HepG2 (cell line): ENCODE results near the gene PSMB10. TPM values are rescaled to one million over a fixed set of nuclear protein-coding genes. Genes with fewer than 3 reads are reported as not detected.
A peak's percentile ranks its signal among the peaks of the same experiment; 100 is the strongest.

Experiments
- GABPA ChIP-seq, 2 experiments: IDR thresholded peaks; 2 replicates each; pipeline ENCODE4 v1.6.1; 2011 to 2016; ENCODE audit warnings: low read depth in 2 of 2, low read length in 1 of 2, missing biosample characterization in 1 of 2, missing genetic modification characterization in 1 of 2
- ISL2 ChIP-seq: sonication (generic); formaldehyde crosslinking; IDR thresholded peaks from 2 replicates; pipeline ENCODE4 v1.5.0; 2020; ENCODE audit warnings: missing genetic modification reagents
- TMF1 ChIP-seq: sonication (generic); formaldehyde crosslinking; IDR thresholded peaks from 2 replicates; pipeline ENCODE4 v1.8.1; 2022; ENCODE audit warnings: low read depth, missing genetic modification reagents
- TOE1 ChIP-seq: sonication (generic); formaldehyde crosslinking; IDR thresholded peaks from 2 replicates; pipeline ENCODE4 v1.4.0; 2020; ENCODE audit warnings: mild to moderate bottlenecking, missing genetic modification reagents
- ZBTB8A ChIP-seq: sonication (generic); formaldehyde crosslinking; IDR thresholded peaks from 2 replicates; pipeline ENCODE4 v1.4.0; 2020; ENCODE audit warnings: mild to moderate bottlenecking, low read depth, missing genetic modification reagents, borderline replicate concordance
- ZMAT3 ChIP-seq: sonication (generic); formaldehyde crosslinking; conservative IDR thresholded peaks from 2 replicates; pipeline ENCODE4 v1.7.0; 2021; ENCODE audit warnings: missing genetic modification reagents
- ZNF3 ChIP-seq: IDR thresholded peaks from 2 replicates; pipeline ENCODE4 v1.7.0; 2017; ENCODE audit warnings: inconsistent platforms
- ZNF367 ChIP-seq: sonication (generic); formaldehyde crosslinking; IDR thresholded peaks from 2 replicates; pipeline ENCODE4 v1.4.0; 2020; ENCODE audit warnings: missing genetic modification reagents, borderline replicate concordance
- ZNF547 ChIP-seq: sonication (generic); formaldehyde crosslinking; IDR thresholded peaks from 2 replicates; pipeline ENCODE4 v1.5.1; 2020; ENCODE audit warnings: mild to moderate bottlenecking, missing genetic modification reagents
- ZNF552 ChIP-seq: sonication (generic); formaldehyde crosslinking; IDR thresholded peaks from 2 replicates; pipeline ENCODE4 v1.9.0; 2022; ENCODE audit warnings: missing genetic modification reagents, mild to moderate bottlenecking, borderline replicate concordance
- ZNF569 ChIP-seq: sonication (generic); formaldehyde crosslinking; IDR thresholded peaks from 2 replicates; pipeline ENCODE4 v1.5.0; 2020; ENCODE audit warnings: mild to moderate bottlenecking, missing genetic modification reagents, moderate library complexity, borderline replicate concordance
- ZNF572 ChIP-seq: sonication (generic); formaldehyde crosslinking; IDR thresholded peaks from 2 replicates; pipeline ENCODE4 v1.5.1; 2020; ENCODE audit warnings: mild to moderate bottlenecking, missing genetic modification reagents
- polyA plus RNA-seq, 8 experiments: library from polyadenylated mRNA; depleted of rRNA in 3 of 8; stranded (reverse) in 7 of 8; unstranded in 1 of 8; fragments of >200 nt; fragmentation: Illumina TruSeq in 4 of 8; extraction: Trizol in 4 of 8; gene quantifications; 2 replicates each; pipeline versions ENCODE4 v1.2.1 to v1.2.3, GENCODE V29; 2011 to 2016; ENCODE audit warnings: low read depth in 4 of 8, missing spikeins in 1 of 8, mixed read lengths in 1 of 8; ENCODE audit not compliant: insufficient read depth in 1 of 8
- total RNA-seq, 5 experiments: library from RNA; depleted of rRNA; stranded (reverse); fragments of >200 nt; fragmentation: Illumina TruSeq; extraction: Trizol; gene quantifications; 2 replicates each; pipeline ENCODE4 v1.2.3, GENCODE V29; 2016; ENCODE audit warnings: low read depth in 1 of 5
- TF ChIP-seq, protein P1 (sequence below): IDR thresholded peaks from 2 replicates; pipeline ENCODE4 v1.6.1; 2016; ENCODE audit warnings: low read depth
- TF ChIP-seq, protein P2 (sequence below): sonication (generic); formaldehyde crosslinking; IDR thresholded peaks from 2 replicates; pipeline ENCODE4 v1.4.0; 2020; ENCODE audit warnings: missing genetic modification reagents, borderline replicate concordance
- TF ChIP-seq, protein P3 (sequence below): IDR thresholded peaks from 2 replicates; pipeline ENCODE4 v1.6.1; 2016; ENCODE audit warnings: missing compliant biosample characterization, missing genetic modification reagents, borderline replicate concordance
- TF ChIP-seq, protein P4 (sequence below): sonication (generic); formaldehyde crosslinking; IDR thresholded peaks from 2 replicates; pipeline ENCODE4 v1.4.0; 2020; ENCODE audit warnings: missing genetic modification reagents
- TF ChIP-seq, protein P5 (sequence below): sonication (generic); formaldehyde crosslinking; IDR thresholded peaks from 2 replicates; pipeline ENCODE4 v1.4.0; 2020; ENCODE audit warnings: missing genetic modification reagents

Gene PSMB10
- total and polyA plus RNA-seq, 2 of the 13 experiments (the other 11 are each of a cell fraction or from before 2014, with no cell fraction given) = 12.7 to 65.9 TPM

DNA sequence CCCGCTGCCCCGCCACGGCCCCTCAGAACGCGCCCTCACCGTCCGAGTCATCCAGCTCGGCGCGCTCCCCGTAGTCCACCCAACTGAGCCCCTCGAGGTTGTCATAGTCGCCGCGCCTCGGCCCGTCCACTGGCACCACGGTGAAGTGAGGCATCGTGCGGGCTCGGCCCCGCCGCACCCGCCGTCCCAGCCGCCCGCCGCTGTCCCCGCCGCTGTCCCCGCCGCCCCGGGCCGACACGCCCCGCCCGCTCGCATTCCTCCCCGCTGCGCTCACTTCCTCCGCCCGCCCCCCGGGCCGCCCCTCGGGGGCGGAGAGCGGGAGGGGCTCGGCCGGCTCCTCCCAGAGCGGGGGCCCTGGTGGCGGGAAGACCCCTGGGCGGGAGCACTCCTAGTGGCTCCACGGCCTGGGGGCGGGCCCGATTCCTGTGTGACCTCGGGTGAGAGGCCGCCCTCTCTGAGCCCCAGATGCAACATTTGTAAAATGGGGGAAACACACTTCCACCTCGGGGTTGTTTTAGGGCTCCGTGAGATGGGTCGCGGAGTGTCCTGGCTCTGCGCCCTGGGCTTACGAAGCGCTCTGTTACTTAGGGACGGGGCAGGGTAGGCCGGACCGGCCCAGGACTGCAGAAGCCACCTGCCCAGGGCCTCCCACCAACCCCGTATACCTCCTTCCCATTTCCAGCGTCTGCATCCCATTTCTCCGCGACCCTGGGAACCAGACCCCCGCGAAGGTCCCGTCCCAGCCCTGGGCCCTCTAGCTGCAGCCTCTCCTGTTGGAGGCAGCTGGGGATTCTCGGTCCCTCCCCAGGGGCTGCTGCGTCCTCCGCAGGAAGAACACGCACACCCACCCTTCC is 32.0 kb upstream of the PSMB10 start, which contains the start of gene SLC12A4 (continued):
- TF ChIP-seq, protein P1, sequence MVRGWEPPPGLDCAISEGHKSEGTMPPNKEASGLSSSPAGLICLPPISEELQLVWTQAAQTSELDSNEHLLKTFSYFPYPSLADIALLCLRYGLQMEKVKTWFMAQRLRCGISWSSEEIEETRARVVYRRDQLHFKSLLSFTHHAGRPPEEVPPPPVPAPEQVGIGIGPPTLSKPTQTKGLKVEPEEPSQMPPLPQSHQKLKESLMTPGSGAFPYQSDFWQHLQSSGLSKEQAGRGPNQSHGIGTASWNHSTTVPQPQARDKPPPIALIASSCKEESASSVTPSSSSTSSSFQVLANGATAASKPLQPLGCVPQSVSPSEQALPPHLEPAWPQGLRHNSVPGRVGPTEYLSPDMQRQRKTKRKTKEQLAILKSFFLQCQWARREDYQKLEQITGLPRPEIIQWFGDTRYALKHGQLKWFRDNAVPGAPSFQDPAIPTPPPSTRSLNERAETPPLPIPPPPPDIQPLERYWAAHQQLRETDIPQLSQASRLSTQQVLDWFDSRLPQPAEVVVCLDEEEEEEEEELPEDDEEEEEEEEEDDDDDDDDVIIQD (CRISPR knock-in tag) = 0 out of 2 replicates have a peak, but pooled peaks have one; percentile 22
- TF ChIP-seq ZNF547 (peak; percentile 59; the same call in 1 of the 2 replicates), ZNF569 (peak; percentile 58; the same call in 1 of the 2 replicates), ZNF367 (CRISPR knock-in tag) (no peak), ISL2 (CRISPR knock-in tag) (0 out of 2 replicates have a peak, but pooled peaks have one; percentile 35), ZNF552 (CRISPR knock-in tag) (no peak), TMF1 (CRISPR knock-in tag) (peak; percentile 59; the same call in 1 of the 2 replicates), GABPA (IDR thresholded peaks at IDR 0.05; ENCODE audit: low read depth, low read length) (peak; percentile 61), GABPA (CRISPR knock-in tag; IDR thresholded peaks at IDR 0.05; ENCODE audit: low read depth) (peak; percentile 65), ZBTB8A (CRISPR knock-in tag) (no peak), ZMAT3 (CRISPR knock-in tag) (peak; percentile 77), TOE1 (no peak), ZNF3 (CRISPR knock-in tag) (no peak; the same call in 1 of the 2 replicates), ZNF572 (no peak)
- TF ChIP-seq, protein P2, sequence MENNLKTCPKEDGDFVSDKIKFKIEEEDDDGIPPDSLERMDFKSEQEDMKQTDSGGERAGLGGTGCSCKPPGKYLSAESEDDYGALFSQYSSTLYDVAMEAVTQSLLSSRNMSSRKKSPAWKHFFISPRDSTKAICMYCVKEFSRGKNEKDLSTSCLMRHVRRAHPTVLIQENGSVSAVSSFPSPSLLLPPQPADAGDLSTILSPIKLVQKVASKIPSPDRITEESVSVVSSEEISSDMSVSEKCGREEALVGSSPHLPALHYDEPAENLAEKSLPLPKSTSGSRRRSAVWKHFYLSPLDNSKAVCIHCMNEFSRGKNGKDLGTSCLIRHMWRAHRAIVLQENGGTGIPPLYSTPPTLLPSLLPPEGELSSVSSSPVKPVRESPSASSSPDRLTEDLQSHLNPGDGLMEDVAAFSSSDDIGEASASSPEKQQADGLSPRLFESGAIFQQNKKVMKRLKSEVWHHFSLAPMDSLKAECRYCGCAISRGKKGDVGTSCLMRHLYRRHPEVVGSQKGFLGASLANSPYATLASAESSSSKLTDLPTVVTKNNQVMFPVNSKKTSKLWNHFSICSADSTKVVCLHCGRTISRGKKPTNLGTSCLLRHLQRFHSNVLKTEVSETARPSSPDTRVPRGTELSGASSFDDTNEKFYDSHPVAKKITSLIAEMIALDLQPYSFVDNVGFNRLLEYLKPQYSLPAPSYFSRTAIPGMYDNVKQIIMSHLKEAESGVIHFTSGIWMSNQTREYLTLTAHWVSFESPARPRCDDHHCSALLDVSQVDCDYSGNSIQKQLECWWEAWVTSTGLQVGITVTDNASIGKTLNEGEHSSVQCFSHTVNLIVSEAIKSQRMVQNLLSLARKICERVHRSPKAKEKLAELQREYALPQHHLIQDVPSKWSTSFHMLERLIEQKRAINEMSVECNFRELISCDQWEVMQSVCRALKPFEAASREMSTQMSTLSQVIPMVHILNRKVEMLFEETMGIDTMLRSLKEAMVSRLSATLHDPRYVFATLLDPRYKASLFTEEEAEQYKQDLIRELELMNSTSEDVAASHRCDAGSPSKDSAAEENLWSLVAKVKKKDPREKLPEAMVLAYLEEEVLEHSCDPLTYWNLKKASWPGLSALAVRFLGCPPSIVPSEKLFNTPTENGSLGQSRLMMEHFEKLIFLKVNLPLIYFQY = peak; percentile 62
- TF ChIP-seq, protein P3, sequence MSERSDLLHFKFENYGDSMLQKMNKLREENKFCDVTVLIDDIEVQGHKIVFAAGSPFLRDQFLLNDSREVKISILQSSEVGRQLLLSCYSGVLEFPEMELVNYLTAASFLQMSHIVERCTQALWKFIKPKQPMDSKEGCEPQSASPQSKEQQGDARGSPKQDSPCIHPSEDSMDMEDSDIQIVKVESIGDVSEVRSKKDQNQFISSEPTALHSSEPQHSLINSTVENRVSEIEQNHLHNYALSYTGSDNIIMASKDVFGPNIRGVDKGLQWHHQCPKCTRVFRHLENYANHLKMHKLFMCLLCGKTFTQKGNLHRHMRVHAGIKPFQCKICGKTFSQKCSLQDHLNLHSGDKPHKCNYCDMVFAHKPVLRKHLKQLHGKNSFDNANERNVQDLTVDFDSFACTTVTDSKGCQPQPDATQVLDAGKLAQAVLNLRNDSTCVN = no peak; the same call in 1 of the 2 replicates
- TF ChIP-seq, protein P4, sequence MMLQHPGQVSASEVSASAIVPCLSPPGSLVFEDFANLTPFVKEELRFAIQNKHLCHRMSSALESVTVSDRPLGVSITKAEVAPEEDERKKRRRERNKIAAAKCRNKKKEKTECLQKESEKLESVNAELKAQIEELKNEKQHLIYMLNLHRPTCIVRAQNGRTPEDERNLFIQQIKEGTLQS (CRISPR knock-in tag) = peak; percentile 89
- TF ChIP-seq, protein P5, sequence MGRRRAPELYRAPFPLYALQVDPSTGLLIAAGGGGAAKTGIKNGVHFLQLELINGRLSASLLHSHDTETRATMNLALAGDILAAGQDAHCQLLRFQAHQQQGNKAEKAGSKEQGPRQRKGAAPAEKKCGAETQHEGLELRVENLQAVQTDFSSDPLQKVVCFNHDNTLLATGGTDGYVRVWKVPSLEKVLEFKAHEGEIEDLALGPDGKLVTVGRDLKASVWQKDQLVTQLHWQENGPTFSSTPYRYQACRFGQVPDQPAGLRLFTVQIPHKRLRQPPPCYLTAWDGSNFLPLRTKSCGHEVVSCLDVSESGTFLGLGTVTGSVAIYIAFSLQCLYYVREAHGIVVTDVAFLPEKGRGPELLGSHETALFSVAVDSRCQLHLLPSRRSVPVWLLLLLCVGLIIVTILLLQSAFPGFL (CRISPR knock-in tag) = no peak
